ENCODE data around the gene KCNQ1.

GRCh38 chr11:2625183-2625582 is 180.4 kb downstream of the KCNQ1 start:
- TF ChIP-seq CTCF (IDR thresholded peaks at IDR 0.05) (no peak), POLR2A (IDR thresholded peaks at IDR 0.05) (no peak)

All from body of pancreas (tissue), 4 donors.